HG03025 (cell line): ENCODE results near the gene NKX1-2.
"Not testable (repeated sequence)": the region's sequence is repeated elsewhere in the genome, so short reads cannot be mapped to it uniquely, and the experiment has no call there.

Experiments used
- ATAC-seq: cut with Tn5 transposase; IDR thresholded peaks from one replicate; pipeline ENCODE4 v1.9.1; 2021; ENCODE audit warnings: mild to moderate bottlenecking, moderate library complexity; ENCODE audit not compliant: unreplicated experiment, low FRiP score

Gene NKX1-2

DNA sequence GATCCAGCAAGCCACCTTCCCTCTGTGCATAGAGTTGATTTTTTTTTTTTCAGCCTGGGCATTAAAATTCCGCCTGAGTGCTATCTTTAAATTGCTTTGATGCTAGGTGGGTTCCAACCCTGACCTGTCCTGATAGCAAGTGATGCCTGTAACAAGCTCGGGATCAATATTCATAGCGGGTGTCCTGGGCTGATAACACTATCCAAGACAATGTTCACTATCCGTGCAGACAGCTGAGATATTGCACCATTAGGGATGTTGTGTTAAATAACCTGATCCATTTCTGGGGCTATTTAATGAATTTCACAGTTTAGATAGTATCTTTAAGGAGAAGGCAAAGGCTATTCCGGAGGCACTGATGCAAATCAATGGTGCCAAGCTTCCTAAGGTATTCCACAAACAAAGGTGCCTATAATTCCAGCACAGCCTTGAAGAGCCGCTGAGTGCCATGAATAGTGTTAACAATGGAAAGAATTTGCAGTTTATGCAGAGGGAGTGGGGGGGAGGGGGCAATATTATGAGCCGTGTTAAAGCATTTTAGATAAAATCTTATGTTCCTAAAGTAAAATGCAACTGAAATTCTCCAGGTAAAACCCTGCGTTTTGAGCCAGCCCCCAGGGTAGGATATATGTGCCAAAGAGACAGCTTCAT, 4.2 kb upstream of the NKX1-2 start:
- no peak for ATAC-seq

DNA sequence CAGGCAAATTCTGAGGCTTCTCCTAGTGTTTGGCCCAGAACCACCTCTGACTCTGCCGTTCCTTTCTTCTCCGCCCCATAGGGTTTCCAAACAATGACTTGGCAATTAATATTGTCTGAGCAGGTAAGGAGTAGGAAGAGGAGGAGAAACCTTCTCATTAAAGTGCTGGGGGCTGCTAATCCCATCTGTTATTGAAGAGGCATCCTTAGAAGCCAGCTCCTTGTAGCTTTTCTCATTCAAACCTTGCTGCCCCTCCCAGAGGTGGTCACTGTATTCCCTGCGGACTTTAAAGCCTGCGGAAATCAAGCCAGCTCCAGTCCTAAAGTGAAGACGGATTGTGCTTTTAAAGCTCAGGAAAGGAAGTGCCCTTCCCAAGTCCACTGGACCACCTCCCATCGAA, 1.4 kb upstream of the NKX1-2 start:
- no peak for ATAC-seq

DNA sequence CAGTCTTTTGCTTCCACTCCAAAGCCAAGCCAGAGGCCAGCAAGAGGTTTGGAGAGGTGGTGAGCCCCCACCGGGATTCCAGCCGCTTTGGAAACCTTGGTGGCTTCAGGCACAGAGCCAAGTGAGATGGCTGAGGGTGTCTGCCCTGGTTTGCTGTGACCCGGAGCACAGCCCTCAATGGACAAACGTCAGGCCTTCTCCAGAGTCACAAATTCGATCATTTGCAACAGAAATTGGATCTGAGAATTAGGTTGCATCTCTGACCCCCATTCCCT, 885 bp upstream of the NKX1-2 start:
- no peak for ATAC-seq

DNA sequence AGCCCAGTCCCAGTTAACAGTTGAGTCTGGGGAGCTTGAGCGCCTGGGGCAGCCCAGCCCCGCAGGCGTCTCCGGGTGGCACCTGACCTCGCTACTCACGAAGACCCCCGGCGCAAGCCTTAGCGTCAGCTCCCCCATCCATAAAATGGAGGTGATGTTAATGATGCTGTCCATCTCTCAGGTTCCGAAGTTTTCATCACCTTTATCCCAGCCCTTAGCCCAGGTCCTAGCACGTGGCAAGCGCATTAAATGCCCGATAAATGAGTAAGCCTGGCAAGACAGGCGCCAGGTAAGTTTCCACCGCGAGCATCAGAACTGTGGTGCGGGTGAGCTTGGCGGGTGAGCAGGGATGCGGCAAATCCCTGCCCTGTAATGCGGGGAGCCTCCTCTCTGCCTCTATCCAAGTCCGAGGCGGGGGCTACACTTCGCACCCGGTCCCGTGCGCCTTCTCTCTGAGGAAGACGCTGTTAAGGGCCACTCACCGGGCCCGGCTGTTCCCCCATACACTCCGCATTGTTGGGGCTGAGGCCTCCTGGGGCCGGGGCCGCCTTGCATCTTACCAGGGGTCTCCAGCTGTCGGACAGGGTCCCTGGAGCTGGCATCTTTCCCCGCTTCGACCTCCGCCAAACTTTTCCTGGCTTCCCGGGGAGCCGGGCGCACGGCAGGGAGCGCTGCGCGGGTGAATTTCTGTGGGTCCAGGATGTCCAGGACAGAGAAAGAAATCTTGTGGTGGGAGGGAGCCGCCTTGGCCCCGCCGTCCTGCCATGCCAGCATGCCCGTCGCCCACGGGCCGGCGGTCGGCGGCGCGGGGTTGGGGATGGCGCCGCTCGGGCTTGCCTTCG, 444 bp downstream of the NKX1-2 start:
- ATAC-seq = no peak

DNA sequence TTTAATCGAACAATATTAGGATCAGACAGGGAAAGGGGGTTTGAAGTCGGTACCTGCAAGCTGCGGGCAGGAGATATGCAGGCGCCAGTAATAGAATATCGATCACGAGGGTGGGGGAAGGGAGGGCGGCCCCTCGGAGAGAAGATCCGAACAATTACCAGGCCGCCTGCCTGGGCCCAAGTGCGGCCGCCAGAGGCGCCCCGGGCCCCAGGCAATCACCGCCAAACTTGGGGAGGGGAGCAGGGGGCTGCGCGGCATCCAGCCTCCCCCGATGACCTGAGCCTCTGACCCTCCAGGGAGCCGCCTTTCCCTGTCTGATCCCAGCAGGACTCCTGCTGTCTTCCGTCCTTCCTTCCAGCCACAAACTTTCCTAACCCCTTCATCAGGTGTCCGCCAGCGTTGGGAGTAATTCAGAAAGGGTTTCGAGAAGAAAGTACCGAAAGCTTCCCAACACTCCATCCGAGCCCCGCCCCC, 1.1 kb downstream of the NKX1-2 start:
- no peak for ATAC-seq

DNA sequence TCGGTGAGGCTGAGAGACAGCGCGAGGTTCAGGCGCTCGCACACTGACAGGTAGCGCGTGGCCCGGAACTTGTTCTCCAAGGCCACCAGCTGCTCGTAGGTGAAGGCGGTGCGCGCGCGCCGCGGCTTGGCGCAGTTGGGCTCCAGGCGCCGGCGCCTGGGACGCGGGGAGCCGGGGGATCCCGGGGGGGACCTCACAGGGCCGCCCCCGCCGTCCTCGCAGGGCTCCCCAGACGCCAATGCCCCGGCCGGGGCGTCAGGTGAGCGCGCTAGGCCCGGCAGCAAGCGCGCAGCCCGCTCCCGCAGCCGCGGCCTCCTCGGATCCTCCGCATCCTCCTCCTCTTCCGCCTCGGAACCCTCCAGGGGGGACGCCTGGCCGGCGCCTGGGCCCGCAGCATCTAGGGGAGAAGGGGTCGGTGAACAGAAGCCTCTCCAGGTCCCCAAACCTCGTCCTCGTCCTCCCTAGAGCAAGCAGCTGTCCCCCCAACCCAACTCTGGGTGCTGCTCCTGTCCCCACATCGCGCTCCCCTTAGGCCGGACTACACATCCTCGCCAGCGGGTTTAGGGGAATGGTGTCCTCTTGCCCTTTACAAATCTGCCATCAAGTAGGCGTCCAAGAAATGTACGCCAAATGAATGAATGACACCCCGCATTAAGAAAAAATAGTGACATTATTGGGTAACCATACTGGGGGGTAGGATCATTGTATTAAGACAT, 1.9 kb downstream of the NKX1-2 start:
- ATAC-seq = no peak

DNA sequence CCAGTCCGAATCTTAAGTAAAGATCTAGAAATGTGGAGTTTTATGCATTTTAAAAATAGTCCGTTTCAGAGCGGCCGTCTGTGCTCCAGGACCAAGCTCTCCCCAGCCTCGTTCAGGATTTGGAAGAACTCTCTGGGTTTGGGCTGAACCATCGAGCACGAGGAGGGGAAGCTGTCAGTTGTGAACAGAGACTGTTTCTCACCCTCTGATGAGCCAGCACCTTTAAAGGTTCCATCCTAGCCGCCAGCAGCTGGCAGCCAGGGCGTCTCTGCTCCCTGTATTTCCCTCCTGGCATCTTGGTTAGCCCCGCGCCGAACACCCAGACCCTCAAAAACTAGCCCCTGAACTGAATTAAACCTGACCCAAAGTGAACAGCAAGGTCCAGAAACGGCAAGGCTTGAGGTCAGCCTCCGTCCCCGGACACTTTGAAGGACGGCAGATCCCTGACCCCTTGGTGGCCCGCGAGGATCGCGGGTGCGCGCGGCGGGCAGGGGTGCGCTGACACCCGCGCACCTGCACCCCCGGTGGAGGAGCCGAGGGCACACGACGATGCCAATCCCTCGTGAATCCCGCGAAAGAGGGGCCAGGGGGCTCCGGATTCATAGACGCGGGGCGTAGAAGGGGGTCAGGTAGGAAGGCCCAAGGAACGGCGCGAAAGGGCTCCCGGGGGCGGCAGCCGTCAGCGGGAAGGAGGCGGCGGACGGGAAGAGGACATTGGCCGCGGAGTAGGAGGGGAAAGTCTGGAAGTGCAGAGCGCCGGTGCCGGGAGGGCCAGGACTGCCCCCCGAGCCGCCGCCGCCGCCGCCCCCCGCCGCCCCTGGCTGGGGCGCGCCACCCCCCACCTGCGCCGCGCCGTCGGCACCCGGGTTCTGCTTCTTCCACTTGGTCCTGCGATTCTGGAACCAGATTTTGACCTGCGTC, 2.7 kb downstream of the NKX1-2 start:
- ATAC-seq = no peak

DNA sequence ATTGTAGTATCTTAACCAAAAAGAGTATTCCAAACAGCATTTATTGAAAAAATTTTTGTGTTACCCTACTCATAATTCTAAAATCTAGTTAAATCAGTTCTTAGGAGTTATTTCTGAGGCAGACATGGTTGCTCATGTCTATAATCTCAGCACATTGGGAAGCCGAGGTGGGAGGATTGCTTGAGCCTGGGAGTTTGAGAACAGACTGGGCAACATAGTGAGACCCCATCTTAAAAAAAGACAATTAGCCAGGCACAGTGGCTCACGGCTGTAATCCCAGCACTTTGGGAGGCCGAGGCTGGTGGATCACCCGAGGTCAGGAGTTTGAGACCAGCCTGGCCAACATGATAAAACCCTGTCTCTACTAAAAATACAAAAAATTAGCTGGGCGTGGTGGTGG, 8.1 kb downstream of the NKX1-2 start:
- not testable (repeated sequence) for ATAC-seq

DNA sequence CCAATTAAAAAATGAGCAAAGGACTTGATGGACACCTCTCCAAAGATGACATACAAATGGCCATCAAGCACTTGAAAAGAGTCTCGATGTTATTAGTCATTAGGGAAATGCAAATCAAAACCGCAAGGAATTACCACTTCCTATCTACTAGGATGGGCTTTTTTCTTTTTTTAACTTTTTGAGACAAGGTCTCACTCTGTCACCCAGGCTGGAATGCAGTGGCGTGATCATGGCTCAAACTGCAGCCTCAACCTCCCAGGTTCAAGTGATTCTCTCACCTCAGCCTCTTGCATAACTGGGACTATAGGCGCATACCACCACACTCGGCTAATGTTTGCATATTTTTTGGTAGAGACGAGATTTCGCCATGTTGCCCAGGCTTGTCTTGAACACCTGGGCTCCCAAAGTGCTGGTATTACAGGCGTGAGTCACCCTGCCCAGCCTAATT, 13.6 kb downstream of the NKX1-2 start:
- ATAC-seq = no peak

DNA sequence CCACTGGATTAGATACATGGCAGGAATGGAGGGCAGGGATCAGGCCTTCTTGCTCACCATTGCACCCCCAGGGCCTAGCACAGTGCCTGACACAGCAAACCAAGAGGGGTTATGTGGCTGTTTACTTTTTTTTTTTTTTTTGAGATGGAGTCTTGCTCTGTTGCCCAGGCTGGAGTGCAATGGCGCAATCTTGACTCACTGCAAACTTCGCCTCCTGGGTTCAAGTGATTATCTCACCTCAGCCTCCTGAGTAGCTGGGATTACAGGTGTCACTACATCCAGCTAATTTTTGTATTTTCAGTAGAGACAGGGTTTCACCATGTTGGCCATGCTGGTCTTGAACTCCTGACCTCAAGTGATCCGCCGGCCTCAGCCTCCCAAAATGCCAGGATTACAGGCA, 14.2 kb downstream of the NKX1-2 start:
- ATAC-seq = not testable (repeated sequence)

DNA sequence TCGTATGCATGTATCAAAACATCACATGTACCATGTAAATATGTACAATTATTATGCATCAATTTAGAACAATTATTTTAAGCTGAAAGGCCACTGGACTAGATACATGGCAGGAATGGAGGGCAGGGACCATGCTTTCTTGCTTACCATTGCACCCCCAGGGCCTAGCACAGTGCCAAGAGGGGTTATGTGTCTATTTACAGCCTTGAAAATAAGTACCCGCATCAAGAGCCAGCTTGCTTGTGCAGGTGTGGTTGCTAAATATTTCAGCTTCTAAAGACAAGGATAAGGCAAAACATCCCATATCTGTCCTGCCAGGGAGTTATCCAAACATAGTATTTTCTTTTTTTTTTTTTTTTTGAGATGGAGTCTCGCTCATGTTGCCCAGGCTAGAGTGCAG, 16.4 kb downstream of the NKX1-2 start:
- no peak for ATAC-seq

DNA sequence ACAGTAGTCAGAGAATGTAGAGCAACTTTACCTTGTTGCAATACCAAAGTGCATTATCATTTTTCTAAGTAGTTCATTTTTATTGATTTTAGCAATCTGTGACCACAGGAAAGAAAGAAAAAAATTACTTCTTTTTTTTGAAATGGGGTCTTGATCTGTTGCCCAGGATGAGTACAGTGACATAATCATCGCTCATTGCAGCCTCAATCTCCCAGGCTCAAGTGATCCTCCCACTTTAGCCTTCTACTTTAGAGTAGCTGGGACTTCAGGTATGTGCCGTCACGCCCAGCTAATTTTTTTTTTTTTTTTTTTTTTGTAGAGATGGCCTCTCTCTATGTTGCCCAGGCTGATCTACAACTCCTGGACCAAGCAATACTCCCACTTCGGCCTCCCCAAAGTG, 19.8 kb downstream of the NKX1-2 start:
- ATAC-seq = no peak

DNA sequence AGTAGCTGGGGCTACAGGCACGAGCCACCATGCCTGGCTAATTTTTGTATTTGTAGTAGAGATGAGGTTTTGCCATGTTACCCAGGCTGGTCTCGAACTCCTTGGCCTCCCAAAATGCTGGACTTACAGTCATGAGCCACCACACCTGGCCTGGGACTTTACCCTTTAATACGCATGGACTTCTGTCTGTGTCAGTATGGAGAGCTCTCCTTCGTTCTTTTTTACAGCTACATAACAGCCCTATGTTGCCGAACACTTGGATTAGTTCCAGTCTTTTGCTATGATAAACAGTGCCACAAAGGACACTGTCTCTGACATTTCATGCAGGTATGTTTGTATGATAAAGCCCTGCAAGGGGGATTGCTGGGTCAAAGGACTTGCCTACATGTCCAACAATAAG, 20.3 kb downstream of the NKX1-2 start:
- ATAC-seq = no peak

DNA sequence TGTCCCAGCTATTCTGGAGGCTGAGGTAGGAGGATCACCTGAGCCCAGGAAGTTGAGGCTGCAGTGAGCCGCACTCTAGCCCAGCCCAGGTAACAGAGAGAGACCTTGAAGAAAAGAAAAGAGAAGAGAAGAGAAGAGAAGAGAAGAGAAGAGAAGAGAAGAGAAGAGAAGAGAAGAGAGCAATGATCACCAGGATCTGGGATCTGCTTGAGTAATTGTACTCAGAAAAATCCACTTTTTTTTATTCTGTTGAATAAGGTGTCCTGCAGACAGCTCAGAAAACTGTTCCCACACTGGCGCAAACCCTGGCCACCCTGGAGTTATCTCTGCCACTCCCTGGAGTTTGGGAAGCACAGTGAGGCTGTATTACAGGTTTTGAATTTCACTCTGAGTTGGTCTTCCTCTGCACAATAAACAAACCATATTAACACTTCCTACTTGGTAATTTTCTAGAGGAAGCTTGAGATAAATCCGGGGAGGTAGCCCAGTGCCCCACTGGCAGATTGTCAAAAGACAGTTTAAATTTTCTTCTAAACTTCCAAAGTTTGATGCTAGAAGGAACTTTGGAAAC, 21.5 kb downstream of the NKX1-2 start:
- ATAC-seq = no peak

DNA sequence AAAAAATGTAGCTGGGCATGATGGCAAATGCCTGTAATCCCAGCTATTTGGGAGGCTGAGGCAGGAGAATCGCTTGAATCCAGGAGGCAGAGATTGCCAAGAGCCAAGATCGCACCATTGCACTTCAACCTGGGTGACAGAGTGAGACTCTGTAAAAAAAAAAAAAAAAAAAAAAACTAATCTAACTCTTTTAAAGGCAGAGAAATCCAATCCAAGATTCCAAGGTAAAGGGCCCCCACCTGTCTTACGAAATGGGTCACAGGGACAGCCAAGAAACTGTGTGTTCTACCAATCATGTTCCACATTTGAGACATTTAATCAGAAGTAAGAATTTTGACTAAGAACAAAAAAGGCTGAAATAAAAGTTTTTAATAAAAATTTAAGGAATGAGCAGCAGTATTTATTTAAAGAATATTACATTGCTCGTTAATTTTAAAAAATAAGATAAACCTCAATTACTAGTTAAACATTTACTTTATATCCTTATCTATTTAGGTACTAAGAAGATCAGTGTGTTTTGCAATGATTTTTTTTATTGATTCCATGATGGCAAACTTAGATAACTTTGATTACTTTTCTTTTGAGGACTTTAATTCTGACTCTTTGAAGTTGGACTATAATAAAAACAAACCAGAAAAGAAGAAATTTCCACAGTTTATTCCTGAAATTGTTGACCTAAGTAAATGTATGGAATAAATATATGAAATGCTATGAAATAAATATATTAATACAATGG, 24.4 kb downstream of the NKX1-2 start:
- no peak for ATAC-seq

DNA sequence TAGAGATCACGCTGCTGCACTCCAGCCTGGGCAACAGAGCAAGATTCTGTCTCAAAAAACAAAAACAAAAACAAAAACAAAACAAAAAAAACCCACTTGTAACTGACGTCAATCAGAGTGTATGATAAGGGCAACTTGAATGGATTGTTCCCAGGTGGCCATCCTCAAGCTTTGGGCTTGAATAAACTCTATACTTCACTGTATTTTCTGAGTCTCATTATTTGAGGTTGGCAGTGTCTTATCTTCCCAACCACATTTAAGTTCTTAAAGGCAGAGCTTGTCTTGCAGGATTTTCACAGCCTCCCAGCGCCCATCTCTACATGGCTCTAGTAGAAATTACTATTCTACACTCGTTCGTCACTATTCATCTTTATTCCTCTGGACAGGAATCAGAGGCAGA, 26.0 kb downstream of the NKX1-2 start:
- no peak for ATAC-seq

DNA sequence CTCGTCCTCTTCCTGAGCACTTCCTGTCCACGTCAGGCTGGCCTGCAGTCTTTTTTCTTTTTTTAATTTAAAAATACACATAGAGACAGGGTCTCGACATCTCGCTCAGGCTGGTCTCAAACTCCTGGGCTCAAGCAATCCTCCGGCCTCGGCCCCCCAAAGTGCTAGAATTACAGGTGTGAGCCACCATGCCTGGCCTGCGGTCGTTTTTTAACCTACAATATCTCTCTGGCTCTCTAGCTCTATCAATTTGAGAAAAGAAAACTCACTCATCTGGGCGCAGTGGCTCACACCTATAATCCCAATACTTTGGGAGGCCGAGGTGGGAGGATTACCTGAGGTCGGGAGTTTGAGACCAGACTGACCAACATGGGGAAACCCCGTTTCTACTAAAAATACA, 27.1 kb downstream of the NKX1-2 start:
- no peak for ATAC-seq

DNA sequence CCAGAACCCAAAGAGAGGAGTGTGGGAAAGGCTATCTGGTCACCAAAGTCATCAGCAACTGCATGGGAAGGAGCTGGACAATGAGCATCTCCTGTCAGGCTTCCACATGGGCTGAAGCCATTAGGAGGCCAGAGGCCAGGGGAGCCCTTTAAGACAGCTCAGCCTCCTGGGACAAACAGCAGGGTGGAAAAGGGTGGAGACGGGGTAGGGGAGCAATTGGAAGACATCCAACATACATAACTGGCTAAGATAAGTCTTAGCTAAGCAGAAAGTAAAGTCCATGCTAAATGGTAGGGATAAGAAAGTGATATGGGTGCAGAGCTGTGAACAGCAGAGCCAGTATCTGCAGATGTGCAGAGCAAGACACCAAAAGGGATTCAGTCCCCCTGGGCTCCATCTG, 29.6 kb downstream of the NKX1-2 start:
- no peak for ATAC-seq

DNA sequence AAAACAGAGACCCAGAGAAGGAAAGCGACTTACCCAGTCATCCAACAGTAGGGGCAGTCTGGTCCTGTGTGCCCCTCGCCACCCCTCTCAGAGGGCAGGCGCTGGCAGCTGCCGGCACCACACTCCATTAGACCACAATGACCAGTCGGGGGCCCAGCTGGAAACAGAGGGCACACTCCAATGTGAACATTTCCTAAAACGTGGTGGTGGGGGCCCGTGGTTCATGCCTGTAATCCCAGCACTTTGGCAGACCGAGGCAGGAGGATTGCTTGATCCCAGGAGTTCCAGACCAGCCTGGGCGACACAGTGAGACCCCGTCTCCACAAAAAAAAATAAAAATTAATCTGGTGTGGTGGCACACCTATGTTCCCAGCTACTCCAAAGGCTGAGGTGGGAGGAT, 30.2 kb downstream of the NKX1-2 start:
- no peak for ATAC-seq
